Hematopoietic multipotent progenitor cell treated with erythropoietin and hydrocortisone succinate and interleukin-3 and kit ligand, for 6 days (in vitro differentiated cells): ENCODE data around the gene C1QL1.
A peak's percentile ranks its signal among the peaks of the same experiment; 100 is the strongest.

Experiments
- DNase-seq: peaks from one replicate; pipeline ENCODE4 v3.0.0-alpha.2; 2015

C1QL1 gene

GRCh38 chr17:44928136-44928535 lies 40.0 kb downstream of the C1QL1 start:
- no peak for DNase-seq

- no peak for DNase-seq
These were observed 40.4 kb downstream of the C1QL1 start for GRCh38 chr17:44927696-44928095.

- DNase-seq = no peak
These were observed 41.1 kb downstream of the C1QL1 start for GRCh38 chr17:44926821-44927525.

- no peak for DNase-seq
These were observed 42.1 kb downstream of the C1QL1 start for GRCh38 chr17:44925731-44926697.

DNA sequence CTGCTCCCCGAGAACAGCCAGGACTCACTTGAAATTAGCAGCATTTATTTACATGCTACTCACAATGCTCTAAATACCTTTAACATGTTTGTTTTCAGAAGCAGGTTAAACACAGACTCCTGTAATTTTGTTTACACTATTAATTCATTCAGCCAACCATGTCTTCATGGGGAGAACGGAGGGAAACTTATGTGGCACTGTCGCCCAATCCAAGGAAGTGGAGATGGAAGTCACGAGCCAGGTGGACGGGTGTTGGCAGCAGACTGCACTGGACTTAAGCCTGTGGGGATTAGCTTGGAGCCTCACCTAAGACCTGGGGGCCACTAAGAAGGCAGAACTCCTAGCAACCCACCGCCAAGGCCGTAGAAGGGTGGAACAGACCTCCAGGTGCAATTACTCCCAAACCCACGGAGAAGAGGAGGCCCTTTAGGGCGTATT lies 44.0 kb downstream of the C1QL1 start:
- no peak for DNase-seq

GRCh38 chr17:44922746-44923470 lies 45.2 kb downstream of the C1QL1 start:
- DNase-seq = no peak

GRCh38 chr17:44922136-44922535 lies 46.0 kb downstream of the C1QL1 start:
- no peak for DNase-seq

DNA sequence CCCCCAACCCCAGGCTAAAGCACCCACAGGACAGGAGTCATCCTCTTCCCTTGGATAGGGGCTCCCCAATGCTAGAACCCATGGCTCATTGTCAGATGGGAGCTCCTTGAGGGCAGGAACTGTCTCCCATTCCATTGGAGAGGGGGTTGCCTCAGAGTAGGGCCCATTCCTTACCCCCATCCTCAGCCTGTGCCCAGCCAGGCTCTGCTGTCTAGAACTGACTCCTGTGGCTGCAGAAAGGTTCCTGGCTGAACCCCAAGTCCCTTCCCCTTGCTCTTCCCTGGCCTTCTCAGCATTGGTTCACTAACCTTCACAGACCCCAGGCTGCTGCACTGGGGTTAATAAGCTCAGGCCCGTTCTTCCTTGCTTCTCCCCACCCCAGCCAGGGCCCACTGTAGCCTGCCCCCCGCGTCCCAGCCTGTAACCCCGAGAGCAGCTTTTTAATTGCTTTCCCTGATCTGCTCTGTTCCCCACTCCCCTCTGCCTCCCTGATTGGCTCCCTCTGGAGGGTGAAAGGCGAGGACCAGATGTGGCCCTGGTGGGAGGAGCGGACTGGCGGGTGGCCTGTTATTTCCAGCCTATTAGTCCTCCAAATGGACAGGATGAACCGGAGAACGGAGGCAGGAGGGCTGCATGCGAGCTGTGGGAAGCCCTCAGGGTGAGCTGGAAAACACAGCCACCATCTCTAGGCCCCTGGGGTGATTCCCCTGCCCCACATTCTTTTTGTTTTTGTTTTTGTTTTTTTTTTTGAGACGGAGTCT lies 46.8 kb downstream of the C1QL1 start:
- no peak for DNase-seq

DNA sequence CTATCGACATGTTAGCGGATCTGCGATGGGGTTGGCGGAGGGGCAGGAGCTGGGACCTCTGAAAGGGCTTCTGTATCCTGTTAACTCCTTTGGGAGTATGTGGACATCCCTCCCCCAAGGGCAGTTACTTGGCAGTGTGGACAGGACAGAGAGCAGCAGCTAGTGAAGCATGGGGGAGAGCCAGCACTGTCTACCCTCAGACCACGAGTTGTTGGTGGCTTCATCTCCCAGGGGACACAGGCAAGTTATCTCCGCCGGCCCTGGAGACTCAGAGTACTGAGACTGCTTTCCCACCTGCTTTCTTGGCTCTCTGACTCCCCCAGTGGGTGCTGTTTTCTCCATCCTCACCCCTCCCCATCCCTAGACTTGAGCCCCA lies 47.5 kb downstream of the C1QL1 start:
- DNase-seq = no peak

- DNase-seq = peak; percentile 90
These were observed 48.1 kb downstream of the C1QL1 start for GRCh38 chr17:44919885-44920564.

- DNase-seq = no peak
These were observed 48.7 kb downstream of the C1QL1 start for GRCh38 chr17:44919411-44919810.

DNA sequence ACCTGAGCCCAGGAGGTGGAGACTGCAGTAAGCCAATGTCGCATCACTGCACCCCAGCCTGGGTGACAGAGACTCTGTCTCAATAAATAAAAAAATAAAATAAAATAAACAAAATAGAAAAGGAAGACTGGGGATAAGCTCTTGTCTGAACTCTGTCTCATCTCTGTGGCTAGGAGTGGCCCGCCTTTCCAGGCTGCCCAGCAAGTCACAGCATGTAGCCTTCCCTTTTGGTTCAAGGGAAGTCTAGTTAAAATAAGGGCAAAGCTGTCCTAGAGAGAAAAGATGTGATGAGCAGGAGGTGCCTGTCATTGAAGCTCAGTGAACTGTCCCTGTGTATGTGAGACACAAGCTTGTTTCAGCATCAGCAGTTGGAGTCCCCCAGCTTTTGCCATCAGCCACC lies 50.1 kb downstream of the C1QL1 start:
- no peak for DNase-seq

DNA sequence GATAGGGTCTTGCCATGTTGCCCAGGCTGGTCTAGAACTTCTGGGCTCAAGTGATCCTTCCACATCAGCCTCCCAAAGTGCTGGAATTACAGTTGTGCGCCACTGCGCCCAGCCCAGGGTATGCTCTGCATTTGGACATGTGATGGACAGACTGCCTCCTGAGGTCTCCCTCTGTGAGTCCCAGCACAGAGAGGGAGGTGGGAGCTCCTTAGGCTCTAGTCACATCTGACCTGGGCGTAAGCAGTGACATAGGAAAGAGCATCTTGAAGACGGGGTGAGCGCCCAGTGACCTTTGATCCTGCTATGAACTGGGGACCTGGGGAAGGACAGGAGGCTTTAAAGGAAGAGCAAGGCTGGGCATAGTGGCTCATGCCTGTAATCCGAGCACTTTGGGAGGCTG lies 50.6 kb downstream of the C1QL1 start:
- DNase-seq = no peak

- no peak for DNase-seq
These were observed 51.3 kb downstream of the C1QL1 start for GRCh38 chr17:44916781-44917241.

DNA sequence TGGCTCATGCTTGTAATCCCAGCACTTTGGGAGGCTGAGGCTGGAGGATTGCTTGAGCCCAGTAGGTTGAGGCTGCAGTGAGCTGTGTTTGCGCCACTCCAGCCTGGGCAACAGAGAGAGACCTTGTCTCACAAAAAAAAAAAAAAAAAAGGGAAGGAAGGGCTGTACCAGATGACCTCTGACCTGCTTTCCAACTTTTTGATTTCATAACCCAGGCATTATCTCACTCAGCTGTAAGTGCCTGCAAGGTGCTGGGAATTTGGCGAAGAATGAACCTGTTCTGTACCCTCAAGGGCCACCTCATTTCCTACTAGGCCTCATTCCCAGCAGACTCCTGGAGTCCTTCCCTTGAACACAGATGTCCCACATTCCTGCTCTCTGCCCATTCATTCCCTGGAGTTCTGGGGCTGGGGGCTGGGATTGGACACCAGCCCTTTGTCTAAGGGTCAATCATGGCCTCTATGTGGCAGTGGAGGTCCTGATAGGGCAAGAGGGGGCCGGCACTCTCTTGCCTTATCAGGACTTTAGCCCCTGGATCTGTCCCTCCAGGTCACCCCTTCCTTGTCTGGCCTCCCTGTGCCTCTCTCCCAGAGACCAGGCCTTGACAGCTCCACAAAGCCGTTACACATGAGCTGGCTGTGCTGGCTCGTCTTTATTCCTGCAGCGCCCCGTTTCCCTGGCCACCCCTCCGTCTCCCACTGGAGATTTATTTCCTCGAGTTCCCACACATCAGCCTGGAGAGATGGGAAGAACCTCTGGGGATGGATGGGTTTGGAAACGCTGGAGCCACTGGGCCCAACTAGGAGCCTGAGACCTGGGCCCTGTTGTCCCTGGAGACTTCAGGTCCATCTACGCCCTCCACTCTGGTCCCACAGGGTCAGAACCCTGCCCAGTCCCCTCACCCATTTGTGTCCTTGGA lies 52.0 kb downstream of the C1QL1 start:
- no peak for DNase-seq

DNA sequence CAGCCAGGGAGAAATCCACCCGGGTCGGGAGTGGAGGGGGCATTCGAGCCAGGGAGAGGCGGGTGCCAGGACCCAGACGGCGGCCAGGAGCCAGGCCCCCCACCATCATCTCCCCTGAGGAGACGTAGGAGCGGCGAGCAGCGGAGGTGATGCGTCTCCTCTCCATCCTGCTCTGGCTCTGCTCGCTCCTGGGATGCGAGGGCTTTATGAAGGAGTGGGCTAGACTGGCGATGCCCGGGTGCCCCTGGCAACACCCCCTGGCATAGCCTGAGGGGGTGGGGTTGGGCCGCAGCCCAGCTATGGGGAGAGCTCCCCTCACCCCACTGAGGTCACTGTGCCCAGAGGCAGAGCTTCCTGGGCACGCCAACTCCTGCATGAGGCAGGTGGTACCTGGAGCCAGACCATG lies 52.8 kb downstream of the C1QL1 start, which contains the start of gene GFAP:
Gene GFAP (minus strand): TSS at position 180 of the 406 bp plus-strand sequence. CDS start 14 bp downstream, at position 166.
- no peak for DNase-seq

DNA sequence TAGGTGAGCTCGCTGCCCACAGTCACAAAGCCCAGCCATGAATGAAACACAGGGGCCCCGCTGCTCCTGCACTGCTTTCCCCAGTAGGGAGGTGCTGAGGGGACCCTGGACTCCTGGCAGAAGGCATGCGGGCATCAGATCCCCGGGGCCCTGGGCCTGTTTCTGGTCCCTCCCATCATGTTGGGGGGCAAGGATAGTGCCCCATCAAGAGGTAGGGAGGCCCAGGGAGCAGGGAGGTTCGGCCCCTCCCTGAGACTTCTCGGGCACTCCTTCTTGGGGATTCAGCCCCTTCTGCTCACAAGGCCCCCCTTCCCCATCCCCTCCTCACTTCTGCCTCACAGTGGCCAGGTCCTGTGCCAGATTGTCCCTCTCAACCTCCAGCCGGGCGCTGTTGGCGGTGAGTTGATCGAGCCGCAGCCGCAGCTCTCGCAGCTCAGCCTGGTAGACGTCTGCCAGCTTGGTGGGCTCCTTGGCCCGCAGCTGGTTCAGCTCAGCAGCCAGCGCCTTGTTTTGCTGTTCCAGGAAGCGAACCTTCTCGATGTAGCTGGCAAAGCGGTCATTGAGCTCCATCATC lies 53.3 kb downstream of the C1QL1 start:
- no peak for DNase-seq

GRCh38 chr17:44914148-44914547 lies 54.0 kb downstream of the C1QL1 start:
- no peak for DNase-seq

DNA sequence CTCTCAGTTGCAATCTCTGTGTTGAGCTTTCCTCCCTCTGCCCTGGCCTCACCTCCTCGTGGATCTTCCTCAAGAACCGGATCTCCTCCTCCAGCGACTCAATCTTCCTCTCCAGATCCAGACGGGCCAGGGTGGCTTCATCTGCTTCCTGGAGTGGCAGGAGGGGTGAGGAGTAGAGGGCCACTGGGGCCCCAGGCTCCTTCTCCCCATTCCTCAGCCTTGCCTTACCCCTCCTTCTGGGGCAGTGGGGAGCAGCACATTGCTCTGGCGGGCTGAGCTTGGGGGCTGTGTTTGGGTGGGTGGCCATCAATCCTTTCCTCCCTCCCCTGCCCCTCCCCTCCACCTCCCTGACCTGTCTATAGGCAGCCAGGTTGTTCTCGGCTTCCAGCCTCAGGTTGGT lies 54.4 kb downstream of the C1QL1 start:
- DNase-seq = no peak
